Right atrium auricular region (tissue), 2 donors: Measurements from ENCODE around the gene DDIT3. TPM values are rescaled to one million over a fixed set of nuclear protein-coding genes. Genes with fewer than 3 reads are reported as not detected.

Source experiments
- DNase-seq: peaks from one replicate; pipeline ENCODE4 v3.0.0-alpha.2; 2019; ENCODE audit warnings: low spot score
- H3K27ac ChIP-seq, 2 donors: fragments of 200-600 bp; sonication (generic); 1 replicate in 1 of 2; 2 replicates in 1 of 2; pipeline ENCODE4 v1.5.1; 2016 to 2019
- H3K27me3 ChIP-seq, 2 donors: fragments of 200-600 bp; sonication (generic); one replicate each; pipeline versions ENCODE4 v1.5.1 to v1.6.0; 2017 to 2019
- H3K36me3 ChIP-seq: fragments of 200-600 bp; sonication (generic); one replicate; pipeline ENCODE4 v1.5.1; 2016
- H3K4me1 ChIP-seq, 2 donors: fragments of 200-600 bp; sonication (generic); one replicate each; pipeline versions ENCODE4 v1.5.1 to v1.6.0; 2017 to 2019
- H3K4me3 ChIP-seq, 2 donors: fragments of 200-600 bp; sonication (generic); 1 replicate in 1 of 2; 2 replicates in 1 of 2; pipeline ENCODE4 v1.5.1; 2017 to 2019; ENCODE audit warnings: mild to moderate bottlenecking in 1 of 2, moderate library complexity in 1 of 2
- H3K9me3 ChIP-seq, 2 donors: fragments of 200-600 bp; sonication (generic); one replicate each; pipeline ENCODE4 v1.5.1; 2019
- total RNA-seq, 2 donors: library from RNA; depleted of rRNA; stranded (reverse); fragments of >200 nt; gene quantifications; one replicate each; pipeline ENCODE4 v1.1.0, GENCODE V29; 2016
- TF ChIP-seq, protein P1 (sequence below), 2 donors: fragments of 200-600 bp; sonication (generic); IDR thresholded peaks; one replicate each; pipeline ENCODE4 v1.5.1; 2019; ENCODE audit warnings: antibody characterized with exemption in 2 of 2

DDIT3 gene
- total RNA-seq, 2 donors from 2014 or later = 19.8 to 25.0 TPM

DNA sequence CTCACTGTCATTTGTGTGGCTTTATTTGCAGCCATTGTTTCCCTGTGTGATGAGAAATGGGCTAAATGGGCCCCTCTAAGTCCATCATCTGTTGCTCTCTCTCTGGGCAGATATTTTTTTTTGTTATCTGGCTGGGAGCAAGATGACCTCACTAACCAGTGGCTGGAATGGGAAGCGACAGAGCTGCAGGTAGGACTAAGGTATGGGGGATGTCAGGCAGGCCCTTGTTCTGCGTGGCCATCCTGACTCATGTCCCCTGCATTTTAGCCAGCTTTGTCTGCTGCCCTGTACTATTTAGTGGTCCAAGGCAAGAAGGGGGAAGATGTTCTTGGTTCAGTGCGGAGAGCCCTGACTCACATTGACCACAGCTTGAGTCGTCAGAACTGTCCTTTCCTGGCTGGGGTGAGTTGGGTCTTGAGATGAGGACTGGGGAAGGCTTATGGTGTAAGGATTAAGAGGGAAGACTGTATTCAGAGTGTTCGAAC is 31.1 kb downstream of the DDIT3 start:
- H3K9me3 ChIP-seq = no peaks in the 10 kb centered on the region
- TF ChIP-seq, protein P1, sequence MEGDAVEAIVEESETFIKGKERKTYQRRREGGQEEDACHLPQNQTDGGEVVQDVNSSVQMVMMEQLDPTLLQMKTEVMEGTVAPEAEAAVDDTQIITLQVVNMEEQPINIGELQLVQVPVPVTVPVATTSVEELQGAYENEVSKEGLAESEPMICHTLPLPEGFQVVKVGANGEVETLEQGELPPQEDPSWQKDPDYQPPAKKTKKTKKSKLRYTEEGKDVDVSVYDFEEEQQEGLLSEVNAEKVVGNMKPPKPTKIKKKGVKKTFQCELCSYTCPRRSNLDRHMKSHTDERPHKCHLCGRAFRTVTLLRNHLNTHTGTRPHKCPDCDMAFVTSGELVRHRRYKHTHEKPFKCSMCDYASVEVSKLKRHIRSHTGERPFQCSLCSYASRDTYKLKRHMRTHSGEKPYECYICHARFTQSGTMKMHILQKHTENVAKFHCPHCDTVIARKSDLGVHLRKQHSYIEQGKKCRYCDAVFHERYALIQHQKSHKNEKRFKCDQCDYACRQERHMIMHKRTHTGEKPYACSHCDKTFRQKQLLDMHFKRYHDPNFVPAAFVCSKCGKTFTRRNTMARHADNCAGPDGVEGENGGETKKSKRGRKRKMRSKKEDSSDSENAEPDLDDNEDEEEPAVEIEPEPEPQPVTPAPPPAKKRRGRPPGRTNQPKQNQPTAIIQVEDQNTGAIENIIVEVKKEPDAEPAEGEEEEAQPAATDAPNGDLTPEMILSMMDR (IDR thresholded peaks at IDR 0.05) = no peak
- H3K36me3 ChIP-seq = peaks cover 33% of the 10 kb centered on the region
- H3K27me3 ChIP-seq = no peaks in the 10 kb centered on the region
- H3K4me3 ChIP-seq = no peak overlapping the region
- H3K27ac ChIP-seq = no peak overlapping the region
- peaks cover 0 to 15% of the 10 kb centered on the region in 2 donors for H3K4me1 ChIP-seq
- no peak for DNase-seq

DNA sequence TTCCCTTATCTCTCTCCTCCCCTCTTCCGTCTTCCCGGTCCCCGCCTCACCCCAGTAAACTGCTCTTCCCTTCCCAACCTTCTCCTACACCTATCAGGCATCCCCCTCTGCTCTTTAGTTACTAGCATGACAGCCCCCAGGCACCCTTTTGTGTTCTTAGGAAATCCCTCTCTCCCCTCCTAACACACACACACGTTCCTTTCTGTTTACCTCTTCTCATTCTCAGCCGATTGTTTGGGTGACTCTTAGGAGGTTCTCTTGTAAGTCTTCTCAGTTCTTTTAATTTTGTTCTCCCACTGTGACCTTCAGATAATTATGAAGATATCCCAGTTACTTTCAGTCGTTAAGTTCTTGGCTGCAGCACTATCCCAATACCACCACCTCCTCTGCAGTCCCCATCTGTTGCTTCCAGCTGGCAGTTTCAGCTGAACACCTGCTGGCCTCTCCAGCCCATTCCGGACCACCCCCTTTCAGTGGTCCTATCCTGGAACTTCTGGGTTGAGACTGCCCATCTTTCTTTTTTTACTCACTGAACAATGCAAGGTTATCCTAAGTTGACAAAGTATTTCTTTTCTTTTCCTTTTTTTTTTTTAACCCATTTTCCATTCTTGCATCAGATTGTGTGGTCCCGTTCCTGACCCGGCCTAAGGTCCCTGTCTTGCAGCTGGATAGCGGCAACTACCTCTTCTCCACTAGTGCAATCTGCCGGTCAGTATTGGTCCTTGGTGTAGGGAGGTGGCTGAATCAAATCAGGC is 31.7 kb downstream of the DDIT3 start:
- Histone ChIP-seq H3K27me3 (no peaks in the 10 kb centered on the region), H3K9me3 (no peaks in the 10 kb centered on the region), H3K4me1 (peaks cover 0 to 15% of the 10 kb centered on the region in 2 donors), H3K27ac (peak overlapping the region; percentile 61 to 78), H3K4me3 (peak overlapping the region; percentile 71 to 80), H3K36me3 (peaks cover 30% of the 10 kb centered on the region)
- TF ChIP-seq, protein P1 (IDR thresholded peaks at IDR 0.05) = no peak
- DNase-seq = no peak

DNA sequence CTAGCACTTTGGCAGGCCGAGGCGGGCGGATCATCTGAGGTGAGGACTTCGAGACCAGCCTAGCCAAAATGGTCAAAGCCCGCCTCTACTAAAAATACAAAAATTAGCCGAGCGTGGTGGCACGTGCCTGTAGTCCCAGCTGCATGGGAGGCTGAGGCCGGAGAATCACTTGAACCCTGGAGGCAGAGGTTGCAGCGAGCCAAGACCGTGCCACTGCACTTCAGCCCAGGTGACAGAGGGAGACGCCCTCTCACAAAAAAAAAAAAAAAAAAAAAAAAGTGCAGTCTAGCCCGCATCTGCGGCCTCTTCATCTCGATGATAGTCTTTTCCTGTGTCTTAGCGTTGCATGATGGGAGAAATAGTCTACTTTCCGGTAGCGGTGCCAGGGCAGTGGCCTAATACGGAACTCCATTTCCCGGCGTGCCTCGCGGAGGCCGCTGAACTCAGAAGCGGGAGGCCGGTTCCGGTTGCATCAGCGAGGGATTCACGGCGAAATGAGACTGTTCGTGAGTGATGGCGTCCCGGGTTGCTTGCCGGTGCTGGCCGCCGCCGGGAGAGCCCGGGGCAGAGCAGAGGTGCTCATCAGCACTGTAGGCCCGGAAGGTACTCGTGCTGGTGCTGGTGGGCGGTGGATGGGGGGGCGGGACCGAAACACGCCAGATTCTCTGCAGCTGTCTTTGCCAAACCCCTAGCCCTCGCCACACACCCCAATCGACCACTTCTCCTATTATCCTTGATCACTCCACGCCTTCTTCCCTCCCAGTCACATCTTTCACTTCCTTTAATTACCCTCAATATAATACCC is 32.5 kb downstream of the DDIT3 start, which contains the start of gene MARS1:
Gene MARS1 (plus strand): TSS at position 472 of the 805 bp plus-strand sequence. CDS start 23 bp downstream, at position 495.
- TF ChIP-seq, protein P1 (IDR thresholded peaks at IDR 0.05) = no peak
- Histone ChIP-seq H3K4me1 (peaks cover 0 to 15% of the 10 kb centered on the region in 2 donors), H3K9me3 (no peaks in the 10 kb centered on the region), H3K27me3 (no peaks in the 10 kb centered on the region), H3K27ac (peak within 1 kb of the TSS; percentile 61 to 78), H3K36me3 (peaks cover 30% of the 10 kb centered on the region), H3K4me3 (peak within 1 kb of the TSS; percentile 71 to 80)
- DNase-seq = peak; percentile 95

DNA sequence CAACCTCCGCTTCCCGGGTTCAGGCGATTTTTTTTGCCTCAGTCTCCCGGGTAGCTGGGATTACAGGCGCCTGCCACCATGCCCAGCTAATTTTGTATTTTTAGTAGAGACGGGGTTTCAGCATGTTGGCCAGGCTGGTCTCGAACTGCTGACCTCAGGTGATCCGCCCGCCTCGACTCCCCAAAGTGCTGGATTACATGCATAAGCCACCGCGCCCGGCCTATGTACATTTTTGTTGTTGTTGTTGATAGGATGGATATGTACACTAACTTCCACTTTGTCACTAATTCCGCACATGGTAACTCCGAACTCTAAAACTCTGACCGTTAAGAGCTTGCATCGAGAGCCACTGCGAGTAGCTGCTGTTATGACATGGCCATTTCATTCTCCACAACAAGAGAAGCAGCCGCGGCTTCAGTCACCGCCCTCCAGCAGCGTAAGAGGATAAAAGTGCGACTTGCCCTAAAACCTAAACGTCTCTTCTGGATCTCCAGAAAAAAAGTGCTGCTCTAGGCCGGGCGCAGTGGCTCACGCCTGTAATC is 33.2 kb downstream of the DDIT3 start:
- TF ChIP-seq, protein P1 (IDR thresholded peaks at IDR 0.05) = no peak
- Histone ChIP-seq H3K4me1 (peaks cover 0 to 15% of the 10 kb centered on the region in 2 donors), H3K27ac (peak overlapping the region in 1 of 2 donors; percentile 78), H3K4me3 (peak overlapping the region; percentile 71 to 80), H3K36me3 (peaks cover 30% of the 10 kb centered on the region), H3K9me3 (no peaks in the 10 kb centered on the region), H3K27me3 (no peaks in the 10 kb centered on the region)
- no peak for DNase-seq

DNA sequence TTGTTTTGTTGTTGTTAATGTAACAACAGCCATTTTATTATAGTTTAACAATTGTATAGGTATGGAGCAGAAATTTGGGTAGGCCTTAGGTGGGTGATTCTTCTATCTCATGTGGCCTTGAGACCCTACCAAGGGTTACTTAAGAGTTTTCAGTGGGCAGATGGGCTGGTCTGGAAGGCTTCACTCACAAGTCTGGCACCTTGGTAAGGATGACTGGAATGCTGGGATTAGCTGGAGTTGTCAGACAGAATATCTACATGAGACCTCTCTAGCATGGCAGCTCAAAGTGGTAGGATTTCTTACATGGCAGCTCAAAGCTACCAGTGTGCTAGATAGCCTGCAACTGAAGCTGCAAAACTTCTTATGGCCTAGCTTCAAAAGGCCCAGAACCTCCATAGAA is 34.6 kb downstream of the DDIT3 start:
- Histone ChIP-seq H3K4me3 (no peak overlapping the region), H3K4me1 (peaks cover 0 to 15% of the 10 kb centered on the region in 2 donors), H3K27ac (no peak overlapping the region), H3K36me3 (peaks cover 18% of the 10 kb centered on the region), H3K9me3 (no peaks in the 10 kb centered on the region), H3K27me3 (no peaks in the 10 kb centered on the region)
- DNase-seq = no peak
- TF ChIP-seq, protein P1 (IDR thresholded peaks at IDR 0.05) = no peak
